Mesothelial cell of epicardium (in vitro differentiated cells): ENCODE results near the gene PSMD6. TPM values are rescaled to one million over a fixed set of nuclear protein-coding genes. Genes with fewer than 3 reads are reported as not detected.

ENCODE experiments used
- DNase-seq, 2 experiments: peaks; one replicate each; pipeline ENCODE4 v3.0.0; 2021; ENCODE audit warnings: low spot score in 2 of 2; ENCODE audit not compliant: unreplicated experiment in 2 of 2
- H3K27ac Mint-ChIP-seq: 2 replicates; pipeline ENCODE4 v1.8.0; 2021; ENCODE audit warnings: mixed read lengths
- H3K27me3 Mint-ChIP-seq: 2 replicates; pipeline ENCODE4 v1.8.0; 2021; ENCODE audit warnings: low read depth, mixed read lengths
- H3K36me3 Mint-ChIP-seq: 2 replicates; pipeline ENCODE4 v1.8.0; 2021; ENCODE audit warnings: mixed read lengths
- H3K4me1 Mint-ChIP-seq: 2 replicates; pipeline ENCODE4 v1.8.0; 2021; ENCODE audit warnings: mixed read lengths
- H3K4me3 Mint-ChIP-seq: 2 replicates; pipeline ENCODE4 v1.8.0; 2021; ENCODE audit warnings: mild to moderate bottlenecking, moderate library complexity, mixed read lengths
- H3K9me3 Mint-ChIP-seq: 2 replicates; pipeline ENCODE4 v1.8.0; 2021; ENCODE audit warnings: mixed read lengths
- total RNA-seq: library from RNA; stranded (reverse); gene quantifications from 3 replicates; pipeline ENCODE4 v1.2.1, GENCODE V29; 2021
- TF ChIP-seq, protein P1 (sequence below): fragments of 200-600 bp; sonication (generic); IDR thresholded peaks from one replicate; pipeline ENCODE4 v1.5.0; 2021; ENCODE audit warnings: antibody characterized with exemption; ENCODE audit not compliant: unreplicated experiment

The PSMD6 gene
- total RNA-seq, 1 donor from 2014 or later, result 73.4 TPM

DNA sequence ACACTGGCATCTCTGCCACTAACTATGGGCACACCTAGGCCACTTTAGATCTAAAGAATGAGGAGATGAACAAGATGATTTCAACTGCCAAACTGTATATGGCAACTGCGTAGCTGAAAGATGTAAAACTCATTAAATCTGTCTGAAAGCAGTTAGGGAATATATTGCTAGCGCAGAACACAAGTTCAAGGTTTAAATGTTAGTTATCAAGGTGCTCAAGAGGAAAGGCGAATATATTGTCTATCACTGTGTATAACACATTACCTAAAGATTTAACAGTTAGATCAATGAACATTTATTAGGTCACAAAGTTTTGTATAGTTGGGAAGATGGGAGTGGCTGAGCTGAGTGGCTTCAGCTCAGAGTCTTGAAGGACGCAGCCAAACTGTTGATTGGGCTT is 33.9 kb upstream of the PSMD6 start:
- Mint-ChIP-seq H3K4me3 (no peak overlapping the region), H3K36me3 (no peaks in the 10 kb centered on the region), H3K4me1 (peaks cover 20% of the 10 kb centered on the region), H3K27ac (no peak overlapping the region), H3K9me3 (no peaks in the 10 kb centered on the region), H3K27me3 (peaks cover 3% of the 10 kb centered on the region)
- TF ChIP-seq, protein P1, sequence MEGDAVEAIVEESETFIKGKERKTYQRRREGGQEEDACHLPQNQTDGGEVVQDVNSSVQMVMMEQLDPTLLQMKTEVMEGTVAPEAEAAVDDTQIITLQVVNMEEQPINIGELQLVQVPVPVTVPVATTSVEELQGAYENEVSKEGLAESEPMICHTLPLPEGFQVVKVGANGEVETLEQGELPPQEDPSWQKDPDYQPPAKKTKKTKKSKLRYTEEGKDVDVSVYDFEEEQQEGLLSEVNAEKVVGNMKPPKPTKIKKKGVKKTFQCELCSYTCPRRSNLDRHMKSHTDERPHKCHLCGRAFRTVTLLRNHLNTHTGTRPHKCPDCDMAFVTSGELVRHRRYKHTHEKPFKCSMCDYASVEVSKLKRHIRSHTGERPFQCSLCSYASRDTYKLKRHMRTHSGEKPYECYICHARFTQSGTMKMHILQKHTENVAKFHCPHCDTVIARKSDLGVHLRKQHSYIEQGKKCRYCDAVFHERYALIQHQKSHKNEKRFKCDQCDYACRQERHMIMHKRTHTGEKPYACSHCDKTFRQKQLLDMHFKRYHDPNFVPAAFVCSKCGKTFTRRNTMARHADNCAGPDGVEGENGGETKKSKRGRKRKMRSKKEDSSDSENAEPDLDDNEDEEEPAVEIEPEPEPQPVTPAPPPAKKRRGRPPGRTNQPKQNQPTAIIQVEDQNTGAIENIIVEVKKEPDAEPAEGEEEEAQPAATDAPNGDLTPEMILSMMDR, result no peak
- no peak for DNase-seq

DNA sequence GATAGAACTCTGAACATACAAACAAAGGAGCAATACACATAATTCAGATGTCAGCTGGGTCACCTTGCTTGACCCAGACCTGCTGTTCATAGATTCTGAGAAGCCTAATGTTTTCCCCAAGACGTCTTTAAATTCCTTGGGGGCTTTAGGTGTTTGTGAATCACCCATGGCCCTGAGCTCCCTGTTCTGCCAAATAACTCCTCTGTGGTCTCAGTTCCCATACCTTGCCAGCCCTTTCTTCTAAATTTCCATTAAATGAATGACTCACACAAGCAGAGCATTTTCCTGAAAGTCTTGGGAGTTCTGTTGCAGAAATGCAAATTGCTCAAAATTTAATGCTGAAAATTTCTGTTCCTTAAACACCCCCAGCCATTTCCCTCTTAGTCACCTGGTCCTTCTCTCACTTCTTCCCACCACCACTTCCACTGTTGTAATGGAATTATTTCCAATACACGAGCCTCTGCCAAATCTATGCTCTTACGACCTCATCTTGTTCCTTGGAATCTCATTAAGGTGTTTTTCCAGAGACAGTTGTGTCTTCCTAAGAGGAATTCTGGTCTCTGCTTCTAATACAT is 33.4 kb upstream of the PSMD6 start:
- no peaks in the 10 kb centered on the region for H3K9me3 Mint-ChIP-seq
- H3K27ac Mint-ChIP-seq, result no peak overlapping the region
- peaks cover 20% of the 10 kb centered on the region for H3K4me1 Mint-ChIP-seq
- TF ChIP-seq, protein P1, result no peak
- H3K27me3 Mint-ChIP-seq, result peaks cover 1% of the 10 kb centered on the region
- H3K4me3 Mint-ChIP-seq, result no peak overlapping the region
- no peak for DNase-seq
- H3K36me3 Mint-ChIP-seq, result no peaks in the 10 kb centered on the region

DNA sequence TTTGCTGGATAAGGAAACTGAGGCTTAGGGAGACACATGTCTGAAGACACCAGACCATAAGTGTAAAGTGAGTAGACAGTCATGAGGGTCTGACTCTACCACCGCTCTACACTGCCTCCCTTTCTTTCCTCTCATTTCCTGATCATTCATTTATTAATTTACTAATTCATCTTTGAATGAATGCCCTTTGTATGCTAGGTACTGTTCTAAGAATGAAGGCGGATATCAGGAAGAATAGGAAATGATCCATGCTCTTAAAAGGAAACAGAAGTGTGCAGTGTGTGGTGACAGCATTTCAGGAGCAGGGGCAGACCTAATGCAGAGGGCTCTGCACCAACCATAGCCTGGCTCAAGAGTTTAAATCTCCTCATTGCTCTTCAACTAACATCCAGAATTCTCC is 31.8 kb upstream of the PSMD6 start:
- no peaks in the 10 kb centered on the region for H3K36me3 Mint-ChIP-seq
- no peak overlapping the region for H3K27ac Mint-ChIP-seq
- DNase-seq, result no peak
- no peak overlapping the region for H3K4me3 Mint-ChIP-seq
- TF ChIP-seq, protein P1, result no peak
- no peaks in the 10 kb centered on the region for H3K9me3 Mint-ChIP-seq
- H3K4me1 Mint-ChIP-seq, result peaks cover 22% of the 10 kb centered on the region
- H3K27me3 Mint-ChIP-seq, result peaks cover 1% of the 10 kb centered on the region

DNA sequence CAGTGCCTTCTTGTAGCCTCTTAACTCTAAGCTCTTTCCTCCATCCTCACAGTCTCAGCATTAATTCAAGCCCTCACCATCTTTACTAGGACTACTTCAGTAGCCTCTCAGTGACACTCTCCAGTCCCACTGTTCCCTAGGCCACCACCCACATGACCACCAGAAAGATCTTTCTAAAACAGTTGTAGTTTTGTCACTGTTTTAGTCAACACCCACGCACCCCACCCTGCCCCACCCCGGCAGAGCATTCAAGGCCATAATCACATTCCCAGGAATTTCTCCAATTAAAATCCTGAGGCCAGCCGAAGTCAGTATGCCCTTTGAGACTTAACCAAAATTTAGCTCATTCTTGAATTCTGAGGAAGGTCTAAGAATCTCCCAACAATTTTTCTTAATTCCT is 31.2 kb upstream of the PSMD6 start:
- H3K4me1 Mint-ChIP-seq, result peaks cover 17% of the 10 kb centered on the region
- H3K27ac Mint-ChIP-seq, result no peak overlapping the region
- H3K4me3 Mint-ChIP-seq, result no peak overlapping the region
- no peaks in the 10 kb centered on the region for H3K36me3 Mint-ChIP-seq
- DNase-seq, result no peak
- peaks cover 5% of the 10 kb centered on the region for H3K27me3 Mint-ChIP-seq
- no peaks in the 10 kb centered on the region for H3K9me3 Mint-ChIP-seq
- TF ChIP-seq, protein P1, result no peak

DNA sequence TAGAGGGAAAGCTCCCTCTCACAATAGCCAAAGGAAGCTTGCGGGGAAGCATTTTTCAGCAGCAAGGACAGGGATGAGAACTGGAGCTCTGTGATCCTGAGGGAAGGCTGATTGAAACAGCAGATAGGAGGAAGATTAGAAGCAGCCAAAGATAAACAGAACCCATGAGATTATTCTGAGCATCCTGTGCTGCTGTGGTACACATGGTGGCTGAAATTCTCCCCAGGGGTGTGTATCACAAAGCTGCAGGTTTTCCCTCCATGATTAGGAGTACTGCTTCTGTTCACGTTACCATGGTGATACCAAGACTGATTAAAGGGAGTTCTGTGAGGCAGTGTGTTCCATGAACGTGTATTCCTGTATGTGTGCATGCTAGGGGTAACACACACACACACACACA is 30.3 kb upstream of the PSMD6 start:
- TF ChIP-seq, protein P1, result no peak
- no peak overlapping the region for H3K4me3 Mint-ChIP-seq
- H3K27ac Mint-ChIP-seq, result no peak overlapping the region
- H3K4me1 Mint-ChIP-seq, result peaks cover 9% of the 10 kb centered on the region
- no peak for DNase-seq
- no peaks in the 10 kb centered on the region for H3K9me3 Mint-ChIP-seq
- H3K36me3 Mint-ChIP-seq, result no peaks in the 10 kb centered on the region
- H3K27me3 Mint-ChIP-seq, result peaks cover 9% of the 10 kb centered on the region

DNA sequence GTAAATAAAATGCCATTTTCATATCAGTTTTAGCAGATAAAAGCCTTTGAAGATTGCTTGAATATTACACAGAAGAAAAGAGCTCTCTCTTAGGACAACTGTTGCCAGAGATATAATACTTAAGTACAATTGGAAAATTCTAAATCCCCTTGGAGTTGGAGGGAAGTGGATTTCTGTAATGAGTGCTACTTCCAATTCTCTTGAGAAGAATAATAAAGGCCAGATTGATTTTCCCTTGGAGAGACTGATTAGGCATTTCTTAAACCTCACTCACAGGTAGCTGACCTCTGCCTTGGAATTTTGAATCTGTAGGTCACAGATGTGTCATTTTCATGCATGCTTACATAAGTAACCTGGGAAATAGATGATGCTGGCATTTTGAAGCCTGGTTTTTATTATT is 29.8 kb upstream of the PSMD6 start:
- peaks cover 9% of the 10 kb centered on the region for H3K27me3 Mint-ChIP-seq
- no peak for DNase-seq
- H3K27ac Mint-ChIP-seq, result no peak overlapping the region
- no peaks in the 10 kb centered on the region for H3K9me3 Mint-ChIP-seq
- no peaks in the 10 kb centered on the region for H3K36me3 Mint-ChIP-seq
- TF ChIP-seq, protein P1, result no peak
- no peak overlapping the region for H3K4me3 Mint-ChIP-seq
- peaks cover 8% of the 10 kb centered on the region for H3K4me1 Mint-ChIP-seq
